ENCODE measurements around the gene OTOS.

OTOS gene

DNA sequence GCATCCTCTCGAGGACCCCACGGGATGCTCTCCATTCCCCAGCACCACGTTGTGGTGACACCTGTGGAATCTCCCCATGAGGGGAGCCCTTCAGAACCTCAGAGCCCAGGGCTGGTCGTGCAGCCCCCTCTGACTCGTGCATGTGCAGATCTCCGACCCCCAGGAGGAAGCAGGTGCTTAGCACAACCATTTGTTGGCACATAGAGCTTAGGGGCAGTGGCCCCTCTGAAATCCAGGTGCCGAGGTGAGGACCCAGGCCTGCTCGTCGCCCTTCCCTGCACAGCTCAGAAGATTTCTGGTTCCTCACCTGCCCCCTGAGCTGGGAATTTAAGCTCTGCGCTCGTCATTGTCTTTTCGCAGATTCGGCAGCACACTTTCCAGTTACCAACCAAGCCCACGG is 1.3 kb upstream of the OTOS start:
- no peak for TF ChIP-seq ZFP30 (CRISPR knock-in tag; IDR thresholded peaks at IDR 0.05)
- ATAC-seq = no peak

GRCh38 chr2:240140920-240141319 is 462 bp upstream of the OTOS start:
- no peak for ATAC-seq
- TF ChIP-seq ZFP3 (CRISPR knock-in tag; IDR thresholded peaks at IDR 0.05) (no peak), ISL1 (CRISPR knock-in tag; IDR thresholded peaks at IDR 0.05) (no peak), RARB (CRISPR knock-in tag; IDR thresholded peaks at IDR 0.05) (no peak), ZNF70 (CRISPR knock-in tag; IDR thresholded peaks at IDR 0.05) (no peak), ZC3H10 (CRISPR knock-in tag; IDR thresholded peaks at IDR 0.05) (no peak), ESRRG (CRISPR knock-in tag; IDR thresholded peaks at IDR 0.05) (no peak), CSDC2 (CRISPR knock-in tag; IDR thresholded peaks at IDR 0.05) (no peak), TCF4 (CRISPR knock-in tag; IDR thresholded peaks at IDR 0.05; ENCODE audit: borderline replicate concordance) (no peak), BACH2 (CRISPR knock-in tag; IDR thresholded peaks at IDR 0.05; ENCODE audit: borderline replicate concordance) (no peak), GLIS3 (CRISPR knock-in tag; IDR thresholded peaks at IDR 0.05) (no peak), OSR1 (CRISPR knock-in tag; IDR thresholded peaks at IDR 0.05) (no peak)
- TF ChIP-seq, protein P1, sequence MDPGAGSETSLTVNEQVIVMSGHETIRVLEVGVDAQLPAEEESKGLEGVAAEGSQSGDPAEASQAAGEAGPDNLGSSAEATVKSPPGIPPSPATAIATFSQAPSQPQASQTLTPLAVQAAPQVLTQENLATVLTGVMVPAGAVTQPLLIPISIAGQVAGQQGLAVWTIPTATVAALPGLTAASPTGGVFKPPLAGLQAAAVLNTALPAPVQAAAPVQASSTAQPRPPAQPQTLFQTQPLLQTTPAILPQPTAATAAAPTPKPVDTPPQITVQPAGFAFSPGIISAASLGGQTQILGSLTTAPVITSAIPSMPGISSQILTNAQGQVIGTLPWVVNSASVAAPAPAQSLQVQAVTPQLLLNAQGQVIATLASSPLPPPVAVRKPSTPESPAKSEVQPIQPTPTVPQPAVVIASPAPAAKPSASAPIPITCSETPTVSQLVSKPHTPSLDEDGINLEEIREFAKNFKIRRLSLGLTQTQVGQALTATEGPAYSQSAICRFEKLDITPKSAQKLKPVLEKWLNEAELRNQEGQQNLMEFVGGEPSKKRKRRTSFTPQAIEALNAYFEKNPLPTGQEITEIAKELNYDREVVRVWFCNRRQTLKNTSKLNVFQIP (CRISPR knock-in tag; IDR thresholded peaks at IDR 0.05; ENCODE audit: borderline replicate concordance, low read depth) = no peak
- TF ChIP-seq, protein P2, sequence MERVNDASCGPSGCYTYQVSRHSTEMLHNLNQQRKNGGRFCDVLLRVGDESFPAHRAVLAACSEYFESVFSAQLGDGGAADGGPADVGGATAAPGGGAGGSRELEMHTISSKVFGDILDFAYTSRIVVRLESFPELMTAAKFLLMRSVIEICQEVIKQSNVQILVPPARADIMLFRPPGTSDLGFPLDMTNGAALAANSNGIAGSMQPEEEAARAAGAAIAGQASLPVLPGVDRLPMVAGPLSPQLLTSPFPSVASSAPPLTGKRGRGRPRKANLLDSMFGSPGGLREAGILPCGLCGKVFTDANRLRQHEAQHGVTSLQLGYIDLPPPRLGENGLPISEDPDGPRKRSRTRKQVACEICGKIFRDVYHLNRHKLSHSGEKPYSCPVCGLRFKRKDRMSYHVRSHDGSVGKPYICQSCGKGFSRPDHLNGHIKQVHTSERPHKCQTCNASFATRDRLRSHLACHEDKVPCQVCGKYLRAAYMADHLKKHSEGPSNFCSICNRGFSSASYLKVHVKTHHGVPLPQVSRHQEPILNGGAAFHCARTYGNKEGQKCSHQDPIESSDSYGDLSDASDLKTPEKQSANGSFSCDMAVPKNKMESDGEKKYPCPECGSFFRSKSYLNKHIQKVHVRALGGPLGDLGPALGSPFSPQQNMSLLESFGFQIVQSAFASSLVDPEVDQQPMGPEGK (CRISPR knock-in tag; IDR thresholded peaks at IDR 0.05; ENCODE audit: borderline replicate concordance) = no peak
- TF ChIP-seq, protein P3, sequence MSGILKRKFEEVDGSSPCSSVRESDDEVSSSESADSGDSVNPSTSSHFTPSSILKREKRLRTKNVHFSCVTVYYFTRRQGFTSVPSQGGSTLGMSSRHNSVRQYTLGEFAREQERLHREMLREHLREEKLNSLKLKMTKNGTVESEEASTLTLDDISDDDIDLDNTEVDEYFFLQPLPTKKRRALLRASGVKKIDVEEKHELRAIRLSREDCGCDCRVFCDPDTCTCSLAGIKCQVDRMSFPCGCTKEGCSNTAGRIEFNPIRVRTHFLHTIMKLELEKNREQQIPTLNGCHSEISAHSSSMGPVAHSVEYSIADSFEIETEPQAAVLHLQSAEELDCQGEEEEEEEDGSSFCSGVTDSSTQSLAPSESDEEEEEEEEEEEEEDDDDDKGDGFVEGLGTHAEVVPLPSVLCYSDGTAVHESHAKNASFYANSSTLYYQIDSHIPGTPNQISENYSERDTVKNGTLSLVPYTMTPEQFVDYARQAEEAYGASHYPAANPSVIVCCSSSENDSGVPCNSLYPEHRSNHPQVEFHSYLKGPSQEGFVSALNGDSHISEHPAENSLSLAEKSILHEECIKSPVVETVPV (CRISPR knock-in tag; IDR thresholded peaks at IDR 0.05) = no peak

- ATAC-seq = no peak
These were observed 628 bp downstream of the OTOS start for GRCh38 chr2:240139666-240140393.

More at GRCh38 chr2:240139666-240140393, 628 bp downstream of the OTOS start:
- no peak for TF ChIP-seq TCF4 (CRISPR knock-in tag; IDR thresholded peaks at IDR 0.05; ENCODE audit: borderline replicate concordance)
- no peak for TF ChIP-seq ESRRG (CRISPR knock-in tag; IDR thresholded peaks at IDR 0.05)
- no peak for TF ChIP-seq PPARA (CRISPR knock-in tag; IDR thresholded peaks at IDR 0.05; ENCODE audit: borderline replicate concordance)
- TF ChIP-seq, protein P4, sequence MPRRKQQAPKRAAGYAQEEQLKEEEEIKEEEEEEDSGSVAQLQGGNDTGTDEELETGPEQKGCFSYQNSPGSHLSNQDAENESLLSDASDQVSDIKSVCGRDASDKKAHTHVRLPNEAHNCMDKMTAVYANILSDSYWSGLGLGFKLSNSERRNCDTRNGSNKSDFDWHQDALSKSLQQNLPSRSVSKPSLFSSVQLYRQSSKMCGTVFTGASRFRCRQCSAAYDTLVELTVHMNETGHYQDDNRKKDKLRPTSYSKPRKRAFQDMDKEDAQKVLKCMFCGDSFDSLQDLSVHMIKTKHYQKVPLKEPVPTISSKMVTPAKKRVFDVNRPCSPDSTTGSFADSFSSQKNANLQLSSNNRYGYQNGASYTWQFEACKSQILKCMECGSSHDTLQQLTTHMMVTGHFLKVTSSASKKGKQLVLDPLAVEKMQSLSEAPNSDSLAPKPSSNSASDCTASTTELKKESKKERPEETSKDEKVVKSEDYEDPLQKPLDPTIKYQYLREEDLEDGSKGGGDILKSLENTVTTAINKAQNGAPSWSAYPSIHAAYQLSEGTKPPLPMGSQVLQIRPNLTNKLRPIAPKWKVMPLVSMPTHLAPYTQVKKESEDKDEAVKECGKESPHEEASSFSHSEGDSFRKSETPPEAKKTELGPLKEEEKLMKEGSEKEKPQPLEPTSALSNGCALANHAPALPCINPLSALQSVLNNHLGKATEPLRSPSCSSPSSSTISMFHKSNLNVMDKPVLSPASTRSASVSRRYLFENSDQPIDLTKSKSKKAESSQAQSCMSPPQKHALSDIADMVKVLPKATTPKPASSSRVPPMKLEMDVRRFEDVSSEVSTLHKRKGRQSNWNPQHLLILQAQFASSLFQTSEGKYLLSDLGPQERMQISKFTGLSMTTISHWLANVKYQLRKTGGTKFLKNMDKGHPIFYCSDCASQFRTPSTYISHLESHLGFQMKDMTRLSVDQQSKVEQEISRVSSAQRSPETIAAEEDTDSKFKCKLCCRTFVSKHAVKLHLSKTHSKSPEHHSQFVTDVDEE (CRISPR knock-in tag; IDR thresholded peaks at IDR 0.05) = no peak
- no peak for TF ChIP-seq ZFP30 (CRISPR knock-in tag; IDR thresholded peaks at IDR 0.05)
- TF ChIP-seq ISL1 (CRISPR knock-in tag; IDR thresholded peaks at IDR 0.05) = no peak
- no peak for TF ChIP-seq TOX (CRISPR knock-in tag; IDR thresholded peaks at IDR 0.05; ENCODE audit: borderline replicate concordance)
- TF ChIP-seq, protein P5, sequence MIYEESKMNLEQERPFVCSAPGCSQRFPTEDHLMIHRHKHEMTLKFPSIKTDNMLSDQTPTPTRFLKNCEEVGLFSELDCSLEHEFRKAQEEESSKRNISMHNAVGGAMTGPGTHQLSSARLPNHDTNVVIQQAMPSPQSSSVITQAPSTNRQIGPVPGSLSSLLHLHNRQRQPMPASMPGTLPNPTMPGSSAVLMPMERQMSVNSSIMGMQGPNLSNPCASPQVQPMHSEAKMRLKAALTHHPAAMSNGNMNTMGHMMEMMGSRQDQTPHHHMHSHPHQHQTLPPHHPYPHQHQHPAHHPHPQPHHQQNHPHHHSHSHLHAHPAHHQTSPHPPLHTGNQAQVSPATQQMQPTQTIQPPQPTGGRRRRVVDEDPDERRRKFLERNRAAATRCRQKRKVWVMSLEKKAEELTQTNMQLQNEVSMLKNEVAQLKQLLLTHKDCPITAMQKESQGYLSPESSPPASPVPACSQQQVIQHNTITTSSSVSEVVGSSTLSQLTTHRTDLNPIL (CRISPR knock-in tag; IDR thresholded peaks at IDR 0.05; ENCODE audit: low read depth) = no peak
- TF ChIP-seq RARB (CRISPR knock-in tag; IDR thresholded peaks at IDR 0.05) = no peak
- TF ChIP-seq ZNF70 (CRISPR knock-in tag; IDR thresholded peaks at IDR 0.05) = no peak
- TF ChIP-seq, protein P2 (CRISPR knock-in tag; IDR thresholded peaks at IDR 0.05; ENCODE audit: borderline replicate concordance) = no peak
- TF ChIP-seq ARNTL (CRISPR knock-in tag; IDR thresholded peaks at IDR 0.05; ENCODE audit: borderline replicate concordance, low read depth) = no peak
- no peak for TF ChIP-seq BACH2 (CRISPR knock-in tag; IDR thresholded peaks at IDR 0.05; ENCODE audit: borderline replicate concordance)
- no peak for TF ChIP-seq CSDC2 (CRISPR knock-in tag; IDR thresholded peaks at IDR 0.05)
- no peak for TF ChIP-seq SNAI2 (CRISPR knock-in tag; IDR thresholded peaks at IDR 0.05)
- TF ChIP-seq GLIS3 (CRISPR knock-in tag; IDR thresholded peaks at IDR 0.05) = no peak
- no peak for TF ChIP-seq ZNF565 (CRISPR knock-in tag; conservative IDR thresholded peaks at IDR 0.05; ENCODE audit: low read depth)
- TF ChIP-seq ZFP3 (CRISPR knock-in tag; IDR thresholded peaks at IDR 0.05) = no peak

Data from SK-N-SH treated with all-trans-retinoic acid at 6 μM for 48 hours (cell line).